Activated CD4-positive, alpha-beta T cell treated with anti-CD3 and anti-CD28 coated beads, Interleukin-2, amount 50 U/mL, for 48 hours (primary cell): Measurements from ENCODE around the gene CAB39.

Experiments
- DNase-seq, 2 experiments: peaks; one replicate each; pipeline ENCODE4 v3.0.0-alpha.2; 2020

Gene CAB39

GRCh38 chr2:230712443-230713330 is at the start of gene CAB39:
TSS of gene CAB39 (plus strand) at chr2:230712842. CDS start at chr2:230760002, 47,160 bp downstream.
- peak; percentile 82 to 86 for DNase-seq

- peak; percentile 45 to 55 for DNase-seq
Measured at GRCh38 chr2:230664128-230664527, 48.5 kb upstream of the CAB39 start.

- peak in 1 of 2 experiments; percentile 26 for DNase-seq
Measured at GRCh38 chr2:230664844-230665243, 47.8 kb upstream of the CAB39 start.

GRCh38 chr2:230665263-230665691 is 47.4 kb upstream of the CAB39 start:
- DNase-seq: peak; percentile 42 to 59

GRCh38 chr2:230666446-230666845 is 46.2 kb upstream of the CAB39 start:
- DNase-seq: no peak

GRCh38 chr2:230666885-230667712 is 45.5 kb upstream of the CAB39 start:
- peak in 1 of 2 experiments; percentile 28 for DNase-seq

GRCh38 chr2:230668184-230668938 is 44.3 kb upstream of the CAB39 start:
- peak; percentile 49 to 62 for DNase-seq

GRCh38 chr2:230668939-230669303 is 43.7 kb upstream of the CAB39 start:
- DNase-seq: peak in 1 of 2 experiments; percentile 31

GRCh38 chr2:230669386-230669950 is 43.2 kb upstream of the CAB39 start:
- no peak for DNase-seq

- DNase-seq: no peak
Measured at GRCh38 chr2:230671117-230671516, 41.5 kb upstream of the CAB39 start.

GRCh38 chr2:230672836-230673235 is 39.8 kb upstream of the CAB39 start:
- no peak for DNase-seq

- DNase-seq: no peak
Measured at GRCh38 chr2:230674401-230674800, 38.2 kb upstream of the CAB39 start.

- DNase-seq: no peak
Measured at GRCh38 chr2:230674966-230675672, 37.5 kb upstream of the CAB39 start.

GRCh38 chr2:230676546-230676945 is 36.1 kb upstream of the CAB39 start:
- DNase-seq: no peak

- no peak for DNase-seq
Measured at GRCh38 chr2:230677201-230677946, 35.3 kb upstream of the CAB39 start.

- no peak for DNase-seq
Measured at GRCh38 chr2:230678018-230678417, 34.6 kb upstream of the CAB39 start.

GRCh38 chr2:230678451-230678850 is 34.2 kb upstream of the CAB39 start:
- DNase-seq: no peak

GRCh38 chr2:230680463-230681170 is 32.0 kb upstream of the CAB39 start:
- DNase-seq: peak; percentile 31 to 38

- DNase-seq: no peak
Measured at GRCh38 chr2:230681171-230681545, 31.5 kb upstream of the CAB39 start.

GRCh38 chr2:230682546-230682945 is 30.1 kb upstream of the CAB39 start:
- DNase-seq: no peak
